Globus pallidus (tissue), 1 donor: ENCODE measurements around the gene MICAL2.

Source experiments
- DNase-seq: peaks from one replicate; pipeline ENCODE4 v3.0.0-alpha.2; 2015; ENCODE audit warnings: low spot score

The MICAL2 gene

GRCh38 chr11:12232817-12233601, 122.6 kb downstream of the MICAL2 start:
- no peak for DNase-seq

- no peak for DNase-seq
Observed at GRCh38 chr11:12233602-12233925, 123.2 kb downstream of the MICAL2 start.

- no peak for DNase-seq
Observed at GRCh38 chr11:12234221-12234620, 123.8 kb downstream of the MICAL2 start.

- DNase-seq: no peak
Observed at GRCh38 chr11:12235080-12235479, 124.7 kb downstream of the MICAL2 start.

- no peak for DNase-seq
Observed at GRCh38 chr11:12235553-12235946, 125.2 kb downstream of the MICAL2 start.

GRCh38 chr11:12235947-12236743, 125.8 kb downstream of the MICAL2 start:
- DNase-seq: peak; percentile 45

GRCh38 chr11:12236744-12237101, 126.3 kb downstream of the MICAL2 start:
- no peak for DNase-seq

GRCh38 chr11:12237381-12237784, 127.0 kb downstream of the MICAL2 start:
- DNase-seq: no peak

GRCh38 chr11:12238420-12238819, 128.0 kb downstream of the MICAL2 start:
- no peak for DNase-seq

GRCh38 chr11:12239396-12239795, 129.0 kb downstream of the MICAL2 start:
- DNase-seq: no peak

- DNase-seq: no peak
Observed at GRCh38 chr11:12239804-12240371, 129.5 kb downstream of the MICAL2 start.

GRCh38 chr11:12240677-12241076, 130.3 kb downstream of the MICAL2 start:
- no peak for DNase-seq

GRCh38 chr11:12241401-12241800, 131.0 kb downstream of the MICAL2 start:
- no peak for DNase-seq

GRCh38 chr11:12241971-12242672, 131.7 kb downstream of the MICAL2 start:
- DNase-seq: no peak

GRCh38 chr11:12242966-12243365, 132.6 kb downstream of the MICAL2 start:
- no peak for DNase-seq

GRCh38 chr11:12243486-12243885, 133.1 kb downstream of the MICAL2 start:
- no peak for DNase-seq

- DNase-seq: no peak
Observed at GRCh38 chr11:12243911-12244550, 133.6 kb downstream of the MICAL2 start.

- DNase-seq: no peak
Observed at GRCh38 chr11:12245091-12245490, 134.7 kb downstream of the MICAL2 start.

GRCh38 chr11:12245549-12246016, 135.2 kb downstream of the MICAL2 start:
- no peak for DNase-seq

- no peak for DNase-seq
Observed at GRCh38 chr11:12246147-12246546, 135.8 kb downstream of the MICAL2 start.

GRCh38 chr11:12246989-12247388, 136.6 kb downstream of the MICAL2 start:
- DNase-seq: no peak
